Psoas muscle (tissue), 8 donors: ENCODE data around the gene ENDOG. TPM values are rescaled to one million over a fixed set of nuclear protein-coding genes. Genes with fewer than 3 reads are reported as not detected.
"Not testable (repeated sequence)": the region's sequence is repeated elsewhere in the genome, so short reads cannot be mapped to it uniquely, and the experiment has no call there.

Experiments used
- ATAC-seq, 4 donors: fragments of 200-7000 bp; cut with Tn5 transposase; one replicate each; pipeline ENCODE4 v1.9.1; 2020; ENCODE audit warnings: moderate library complexity in 3 of 4, mild to moderate bottlenecking in 2 of 4
- DNase-seq, 2 donors: peaks; one replicate each; pipeline ENCODE4 v3.0.0-alpha.2; 2020
- H3K27ac ChIP-seq: fragments of 200-600 bp; one replicate; pipeline ENCODE4 v1.8.0; 2022
- H3K27me3 ChIP-seq, 3 donors: fragments of 200-600 bp in 1 of 3; one replicate each; pipeline versions ENCODE4 v1.6.1 to v1.8.0; 2013 to 2022; ENCODE audit warnings: low read length in 2 of 3, mild to moderate bottlenecking in 2 of 3, moderate library complexity in 1 of 3; ENCODE audit not compliant: insufficient read depth in 3 of 3
- H3K36me3 ChIP-seq, 2 donors: fragments of 200-600 bp in 1 of 2; one replicate each; pipeline versions ENCODE4 v1.6.1 to v1.8.0; 2013 to 2022; ENCODE audit warnings: low read depth in 1 of 2, mild to moderate bottlenecking in 1 of 2, moderate library complexity in 1 of 2; ENCODE audit not compliant: insufficient read depth in 1 of 2
- H3K4me1 ChIP-seq: fragments of 200-600 bp; one replicate; pipeline ENCODE4 v1.8.0; 2022
- H3K4me3 ChIP-seq: fragments of 200-600 bp; one replicate; pipeline ENCODE4 v1.8.0; 2022; ENCODE audit warnings: mild to moderate bottlenecking
- H3K9me3 ChIP-seq: fragments of 200-600 bp; one replicate; pipeline ENCODE4 v1.8.0; 2022
- WGBS, 3 donors: extraction: QIAGEN DNeasy Blood & Tissue Kit; methylation state at CpG; one replicate each; pipeline versions ENCODE4 v1.1.6 to v1.1.7; 2013; 5-methylcytosine and 5-hydroxymethylcytosine counted together
- intact Hi-C, 2 donors: fragments of 100-400 bp; cut with DNase I; formaldehyde crosslinking; loops; one replicate each; pipeline versions ENCODE4 v1.11.0 to v1.14.2; 2022
- polyA plus RNA-seq, 3 donors: library from polyadenylated mRNA; stranded (reverse); fragments of 200-250 nt; gene quantifications; one replicate each; pipeline ENCODE4 v1.2.3, GENCODE V29; 2013
- total RNA-seq, 4 donors: library from RNA; stranded (reverse); fragmentation: NEBNext Ultra II Directional in 2 of 4; extraction: Animal tissue kit (Norgen Biotek cat#: 25700) in 2 of 4; gene quantifications; one replicate each; pipeline versions ENCODE4 v1.2.1 to v1.2.4, GENCODE V29; 2021 to 2023
- TF ChIP-seq, protein P1 (sequence below): fragments of 200-600 bp; IDR thresholded peaks from one replicate; pipeline ENCODE4 v1.8.0; 2022; ENCODE audit warnings: antibody characterized with exemption
- donor health status: healthy with polysubstance abuse.
- donor health status: DM: no; HTN: no; CAD: no; lungs with moderate emphysema.
- donor health status: Bipolar disorder and iron deficiency.
- donor health status: healthy.
- donor health status: DM: yes; HTN: yes; CAD: no.
- donor health status: DM: no; HTN: no; CAD: no.
- donor health status: DM: no; HTN: no; CAD: no.
- donor health status: DM: yes; HTN: yes; CAD: no.

ENDOG gene
- total and polyA plus RNA-seq, 7 donors = 56.0 to 116 (median 89.8) TPM

DNA sequence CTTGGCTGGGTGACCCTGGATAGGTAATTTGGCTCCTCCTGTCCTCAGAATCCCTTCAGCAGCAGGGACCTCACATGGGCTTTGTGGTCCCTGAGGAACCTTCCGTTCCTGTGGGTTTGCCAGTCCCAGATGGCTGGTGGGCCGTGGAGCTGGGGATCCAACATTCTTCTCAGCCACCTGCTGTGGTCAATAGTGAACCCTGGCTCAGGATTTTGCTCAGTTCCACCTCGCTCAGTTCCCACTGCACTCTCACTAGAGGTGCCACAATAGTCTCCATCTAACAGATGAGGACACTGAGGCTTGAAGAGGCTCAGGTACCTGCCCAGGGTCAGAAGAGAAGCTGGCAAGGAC lies 28.4 kb downstream of the ENDOG start:
- Histone ChIP-seq H3K27me3 (no peaks in the 10 kb centered on the region), H3K4me1 (no peaks in the 10 kb centered on the region), H3K36me3 (peaks cover 0 to 9% of the 10 kb centered on the region in 2 donors), H3K9me3 (no peaks in the 10 kb centered on the region), H3K27ac (no peak overlapping the region), H3K4me3 (no peak overlapping the region)
- intact Hi-C loops = no loop called here
- ATAC-seq (no peak), DNase-seq (peak in 1 of 2 donors; percentile 3)
- TF ChIP-seq, protein P1, sequence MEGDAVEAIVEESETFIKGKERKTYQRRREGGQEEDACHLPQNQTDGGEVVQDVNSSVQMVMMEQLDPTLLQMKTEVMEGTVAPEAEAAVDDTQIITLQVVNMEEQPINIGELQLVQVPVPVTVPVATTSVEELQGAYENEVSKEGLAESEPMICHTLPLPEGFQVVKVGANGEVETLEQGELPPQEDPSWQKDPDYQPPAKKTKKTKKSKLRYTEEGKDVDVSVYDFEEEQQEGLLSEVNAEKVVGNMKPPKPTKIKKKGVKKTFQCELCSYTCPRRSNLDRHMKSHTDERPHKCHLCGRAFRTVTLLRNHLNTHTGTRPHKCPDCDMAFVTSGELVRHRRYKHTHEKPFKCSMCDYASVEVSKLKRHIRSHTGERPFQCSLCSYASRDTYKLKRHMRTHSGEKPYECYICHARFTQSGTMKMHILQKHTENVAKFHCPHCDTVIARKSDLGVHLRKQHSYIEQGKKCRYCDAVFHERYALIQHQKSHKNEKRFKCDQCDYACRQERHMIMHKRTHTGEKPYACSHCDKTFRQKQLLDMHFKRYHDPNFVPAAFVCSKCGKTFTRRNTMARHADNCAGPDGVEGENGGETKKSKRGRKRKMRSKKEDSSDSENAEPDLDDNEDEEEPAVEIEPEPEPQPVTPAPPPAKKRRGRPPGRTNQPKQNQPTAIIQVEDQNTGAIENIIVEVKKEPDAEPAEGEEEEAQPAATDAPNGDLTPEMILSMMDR = no peak
- 71 to 85% (median 71%) methylated on average over 3 of the region's 3 CpGs for WGBS, 3 donors

DNA sequence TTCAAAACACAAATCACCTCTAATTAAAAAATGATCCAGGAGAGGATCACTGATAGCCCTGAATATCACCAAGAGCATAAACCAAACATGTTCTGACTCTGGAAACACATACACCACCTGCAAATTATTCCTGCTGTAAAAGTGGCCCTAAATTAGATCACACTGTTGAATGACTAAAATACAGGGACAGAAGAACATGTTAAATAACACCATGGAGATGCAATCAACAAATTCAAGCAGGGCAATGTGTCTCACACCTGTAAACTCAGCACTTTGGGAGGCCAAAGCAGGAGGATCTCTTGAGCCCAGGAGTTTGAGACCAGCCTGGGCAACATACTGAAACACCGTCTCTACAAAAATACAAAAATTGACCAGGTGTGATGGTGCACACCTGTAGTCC lies 29.5 kb downstream of the ENDOG start:
- no peak for ATAC-seq
- Histone ChIP-seq H3K4me1 (no peaks in the 10 kb centered on the region), H3K9me3 (no peaks in the 10 kb centered on the region), H3K27me3 (no peaks in the 10 kb centered on the region), H3K4me3 (no peak overlapping the region), H3K36me3 (no peaks in the 10 kb centered on the region), H3K27ac (no peak overlapping the region)
- peak in 1 of 2 donors; percentile 2 for DNase-seq
- WGBS, 3 donors = 98 to 100% (median 100%) methylated on average over 1 of the region's 1 CpG
- intact Hi-C loops = no loop called here
- TF ChIP-seq, protein P1 = no peak

DNA sequence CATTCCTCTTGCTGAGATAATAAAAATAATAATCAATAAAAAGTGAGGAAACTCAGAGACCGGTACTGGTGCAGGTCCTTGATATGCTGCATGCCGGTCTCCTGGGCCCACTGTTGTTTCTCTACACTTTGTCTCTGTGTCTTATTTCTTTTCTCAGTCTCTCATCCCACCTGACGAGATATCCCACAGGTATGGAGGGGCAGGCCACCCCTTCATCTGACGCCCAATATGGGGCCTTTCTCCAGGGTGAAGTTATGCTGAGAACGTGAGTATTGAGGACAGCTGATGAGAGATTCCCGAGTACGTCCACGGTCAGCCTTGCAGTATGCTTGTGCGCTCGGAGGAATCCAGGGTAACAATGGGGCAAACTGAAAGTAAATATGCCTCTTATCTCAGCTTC lies 32.7 kb downstream of the ENDOG start:
- DNase-seq, ATAC-seq, H3K27ac ChIP-seq, H3K4me1 ChIP-seq, H3K27me3 ChIP-seq, H3K9me3 ChIP-seq, H3K4me3 ChIP-seq, H3K36me3 ChIP-seq, intact Hi-C loops: not testable (repeated sequence)
- 88 to 93% (median 92%) methylated on average over 10 of the region's 10 CpGs for WGBS, 3 donors

DNA sequence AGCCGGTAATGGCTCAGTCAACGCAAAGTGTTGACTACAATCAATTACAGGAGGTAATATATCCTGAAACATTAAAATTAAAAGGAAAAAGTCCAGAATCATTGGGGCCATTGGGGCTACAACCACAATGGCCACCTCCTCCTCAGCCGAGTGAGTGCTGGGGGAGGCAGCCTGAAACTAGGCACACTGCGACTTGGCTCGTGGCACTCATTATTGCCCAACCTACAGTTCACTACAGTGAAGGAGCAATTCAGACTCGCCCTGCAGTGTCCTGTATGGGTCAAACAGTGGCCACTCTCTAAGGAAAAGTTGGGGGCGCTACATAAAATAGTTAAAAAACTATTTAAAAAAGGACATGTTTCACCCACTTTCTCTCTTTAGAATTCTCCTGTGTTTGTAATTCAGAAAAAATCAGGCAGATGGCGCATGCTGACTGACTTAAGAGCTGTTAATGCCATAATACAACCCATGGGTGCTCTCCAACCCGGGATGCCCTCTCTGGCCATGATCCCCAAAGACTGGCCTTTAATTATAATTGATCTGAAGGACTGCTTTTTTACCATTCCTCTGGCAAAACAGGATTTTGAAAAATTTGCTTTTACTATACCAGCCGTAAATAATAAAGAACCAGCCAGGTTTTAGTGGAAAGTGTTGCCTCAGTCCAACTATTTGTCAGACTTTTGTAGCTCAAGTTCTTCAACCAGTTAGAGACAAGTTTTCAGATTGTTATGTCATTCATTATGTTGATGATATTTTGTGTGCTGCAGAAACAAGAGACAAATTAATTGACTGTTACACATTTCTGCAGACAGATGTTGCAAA lies 33.7 kb downstream of the ENDOG start:
- not testable (repeated sequence) for H3K4me3 ChIP-seq, DNase-seq, H3K27ac ChIP-seq, H3K27me3 ChIP-seq, H3K9me3 ChIP-seq, H3K36me3 ChIP-seq, H3K4me1 ChIP-seq
- ATAC-seq = peak in 2 of 4 donors; percentile 73 to 76
- 73 to 77% (median 76%) methylated on average over 10 of the region's 10 CpGs for WGBS, 3 donors
- TF ChIP-seq, protein P1 = peak; percentile 64
- intact Hi-C loops = loop anchor here in 1 of 2 donors (1.0 kb wide), 1 partner anchor 76 kb away; no protein-coding TSS in a partner anchor

DNA sequence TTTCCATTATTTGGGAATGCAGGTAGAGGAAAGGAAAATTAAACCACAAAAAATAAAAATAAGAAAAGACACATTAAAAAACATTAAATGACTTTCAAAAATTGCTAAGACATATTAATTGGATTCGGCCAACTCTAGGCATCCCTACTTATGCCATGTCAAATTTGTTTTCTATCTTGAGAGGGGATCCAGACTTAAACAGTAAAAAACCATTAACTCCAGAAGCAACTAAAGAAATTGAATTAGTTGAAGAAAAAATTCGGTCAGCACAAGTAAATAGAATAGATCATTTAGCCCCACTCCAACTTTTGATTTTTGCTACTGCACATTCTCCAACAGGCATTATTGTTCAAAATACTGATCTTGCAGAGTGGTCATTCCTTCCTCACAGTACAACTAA lies 34.3 kb downstream of the ENDOG start:
- H3K9me3 ChIP-seq, ATAC-seq, H3K36me3 ChIP-seq, H3K4me3 ChIP-seq, H3K27me3 ChIP-seq, H3K4me1 ChIP-seq, H3K27ac ChIP-seq, DNase-seq: not testable (repeated sequence)
- intact Hi-C loops = loop anchor here in 1 of 2 donors (1.0 kb wide), 1 partner anchor 76 kb away; no protein-coding TSS in a partner anchor
- WGBS, 3 donors = 89 to 98% (median 97%) methylated on average over 2 of the region's 2 CpGs

DNA sequence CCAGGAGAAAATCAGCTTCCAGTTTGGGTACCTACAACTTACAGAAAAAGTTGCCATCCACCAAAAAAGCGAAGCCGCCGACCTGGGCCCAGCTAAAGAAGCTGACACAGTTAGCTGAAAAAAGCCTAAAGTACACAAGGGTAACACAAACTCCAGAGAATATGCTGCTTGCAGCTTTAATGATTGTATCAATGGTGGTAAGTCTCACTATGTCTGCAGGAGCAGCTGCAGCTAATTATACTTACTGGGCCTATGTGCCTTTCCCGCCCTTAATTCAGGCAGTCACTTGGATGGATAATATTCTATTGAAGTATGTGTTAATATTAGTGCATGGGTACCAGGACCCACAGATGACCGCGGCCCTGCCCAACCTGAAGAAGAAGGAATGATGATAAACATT lies 36.2 kb downstream of the ENDOG start:
- H3K9me3 ChIP-seq, H3K36me3 ChIP-seq, H3K27me3 ChIP-seq, intact Hi-C loops, H3K4me1 ChIP-seq, H3K27ac ChIP-seq, H3K4me3 ChIP-seq, DNase-seq, ATAC-seq: not testable (repeated sequence)
- WGBS, 3 donors = 89 to 93% (median 91%) methylated on average over 6 of the region's 6 CpGs

DNA sequence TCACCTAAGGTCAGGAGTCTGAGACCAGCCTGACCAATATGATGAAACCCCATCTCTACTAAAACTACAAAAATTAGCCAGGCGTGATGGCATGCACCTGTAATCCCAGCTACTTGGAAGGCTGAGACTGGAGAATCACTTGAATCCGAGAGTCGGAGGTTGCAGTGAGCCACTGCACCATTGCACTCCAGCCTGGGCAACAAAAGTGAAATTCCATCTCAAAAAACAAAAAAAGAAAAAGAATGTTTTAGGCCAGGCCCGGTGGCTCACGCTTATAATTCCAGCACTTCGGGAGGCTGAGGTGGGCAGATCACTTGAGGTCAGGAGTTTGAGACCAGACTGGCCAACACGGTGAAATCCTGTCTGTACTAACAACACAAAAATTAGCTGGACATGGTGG lies 40.2 kb downstream of the ENDOG start:
- ATAC-seq, H3K36me3 ChIP-seq, H3K27me3 ChIP-seq, H3K9me3 ChIP-seq, intact Hi-C loops, H3K4me3 ChIP-seq, H3K27ac ChIP-seq: not testable (repeated sequence)
- WGBS, 3 donors = 75 to 82% (median 76%) methylated on average over 7 of the region's 7 CpGs
- peaks cover 25% of the 10 kb centered on the region for H3K4me1 ChIP-seq
- peak in 1 of 2 donors; percentile 1 for DNase-seq
